NCI-H1694 (cell line): ENCODE measurements around the gene RPS15.

ENCODE experiments used
- DNase-seq: peaks from one replicate; lab custom pipeline; 2025; lab: John Stamatoyannopoulos, UW

The RPS15 gene

DNA sequence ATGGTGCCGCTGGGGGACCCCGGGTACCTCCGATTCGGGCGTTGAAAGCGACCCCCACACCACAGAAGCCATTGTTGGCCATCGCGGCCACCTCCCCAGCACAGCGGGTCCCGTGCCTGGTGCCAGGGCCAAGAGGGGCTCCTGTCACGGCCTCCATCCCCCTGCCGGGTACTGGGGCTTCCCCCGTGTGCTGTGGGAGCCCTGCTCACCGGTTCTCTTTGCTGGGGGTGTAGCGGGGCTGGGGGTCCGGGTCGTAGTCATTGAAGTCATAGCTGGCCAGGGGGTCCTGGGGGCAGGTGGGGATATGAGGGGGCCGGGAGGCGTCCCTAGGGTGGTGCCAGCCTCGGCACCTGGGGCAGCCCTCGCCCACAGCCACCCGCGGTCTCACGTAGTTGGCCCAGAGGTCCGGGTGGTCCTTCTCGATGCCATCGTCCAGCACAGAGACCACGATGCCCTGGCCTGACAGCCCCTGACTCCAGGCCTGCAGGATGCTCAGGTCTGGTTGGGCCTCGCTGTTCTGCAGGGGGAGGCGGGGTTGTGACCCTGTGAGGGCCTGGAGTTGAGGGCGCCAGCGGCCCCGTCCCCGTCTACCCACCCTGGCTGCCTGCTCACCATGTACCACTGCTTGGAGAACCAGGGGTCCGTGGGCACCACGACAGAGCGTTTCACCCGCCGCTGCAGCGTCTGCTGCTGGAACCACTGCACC, 49.5 kb downstream of the RPS15 start:
- DNase-seq = no peak

DNA sequence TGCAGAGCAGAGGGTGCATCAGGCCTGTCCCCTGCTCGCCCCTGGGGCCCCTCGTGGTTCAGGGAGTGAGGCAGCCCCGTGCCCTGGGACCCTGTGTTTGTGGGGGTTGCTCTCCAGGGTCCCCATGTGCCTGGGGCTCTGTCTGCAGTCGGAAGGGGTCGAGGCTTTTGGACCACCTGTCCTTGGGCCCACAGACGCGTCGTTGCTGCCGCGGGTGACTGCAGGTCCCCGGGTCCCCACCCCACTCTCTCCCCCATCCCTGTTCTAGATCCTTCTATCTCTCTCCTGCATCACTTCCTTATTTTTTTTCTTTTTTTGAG, 50.0 kb downstream of the RPS15 start:
- no peak for DNase-seq

DNA sequence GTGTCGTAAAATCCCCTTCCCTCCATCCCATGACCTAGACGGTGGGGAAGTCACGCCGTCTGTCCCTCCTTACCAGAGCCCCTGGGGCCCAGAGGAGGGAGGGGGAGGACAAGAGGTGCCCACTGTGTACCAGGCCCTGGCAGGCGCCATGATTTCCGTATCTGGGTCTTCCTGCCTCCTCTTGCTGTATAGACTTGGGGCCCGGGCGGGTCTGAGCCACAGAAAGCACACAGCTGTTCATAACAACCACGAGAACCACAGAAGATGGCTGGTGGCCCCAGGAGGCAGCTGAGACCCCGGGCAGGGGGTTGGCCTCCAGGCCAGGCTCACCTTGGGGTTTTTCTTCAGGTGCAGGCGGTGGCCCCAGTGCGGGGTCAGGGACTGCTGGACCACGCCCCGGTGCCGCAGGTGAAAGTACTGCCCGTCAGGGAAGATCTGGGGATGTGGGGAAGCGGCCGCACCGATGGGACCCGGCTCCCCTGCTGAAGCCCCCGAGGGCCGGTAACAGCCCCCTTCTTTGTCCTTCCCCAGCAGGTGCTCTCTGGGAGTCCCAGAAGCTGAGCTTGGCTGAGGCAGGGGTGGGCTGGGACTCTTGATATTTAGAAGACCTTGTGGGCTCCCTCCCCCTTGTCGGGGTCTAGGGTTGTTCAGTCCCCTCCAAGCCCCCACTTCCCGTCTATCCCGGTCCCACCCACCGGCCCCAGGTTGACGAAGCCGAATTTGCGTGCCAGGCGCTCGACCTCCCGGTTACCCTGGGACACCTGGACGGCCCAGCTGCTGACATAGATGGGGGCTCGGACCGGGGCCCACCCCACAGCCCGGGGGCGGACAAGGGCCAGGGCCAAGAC, 51.5 kb downstream of the RPS15 start:
- no peak for DNase-seq
